HFF-Myc (cell line): ENCODE results near the gene IGSF5.
A peak's percentile ranks its signal among the peaks of the same experiment; 100 is the strongest.

Experiments used
- DNase-seq: peaks from one replicate; pipeline ENCODE4 v3.0.0-alpha.2; 2011; ENCODE audit warnings: low read depth; ENCODE audit errors: extremely low read depth
- H3K4me3 ChIP-seq: replicated peaks from 2 replicates; pipeline ENCODE4 v1.5.1; 2011; ENCODE audit warnings: low read depth, mild to moderate bottlenecking, control low read depth, low read length
- CTCF ChIP-seq: IDR thresholded peaks from 2 replicates; pipeline ENCODE4 v1.5.1; 2012; ENCODE audit warnings: mild to moderate bottlenecking, low read depth, low read length, control low read depth; ENCODE audit errors: missing control alignments

Gene IGSF5

DNA sequence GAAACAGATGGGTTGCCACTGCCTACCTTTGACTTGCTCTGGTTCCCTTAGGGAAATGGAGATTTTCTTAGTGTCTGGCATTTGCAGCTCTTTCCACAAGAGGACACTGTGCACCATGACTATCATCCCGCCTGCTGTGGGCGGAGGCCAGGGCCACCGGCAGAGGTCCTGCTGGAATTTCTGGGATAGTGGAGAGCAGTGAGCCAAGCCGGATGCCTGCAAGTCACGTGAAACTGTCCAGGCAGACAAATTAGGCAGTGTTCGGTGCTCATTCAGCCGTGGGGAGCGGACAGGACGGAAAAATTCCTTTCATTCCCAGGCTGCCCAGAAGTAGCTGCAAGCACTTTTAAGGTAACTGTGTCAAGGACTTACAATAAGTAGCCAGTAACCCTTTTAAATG is 43.4 kb downstream of the IGSF5 start:
- no peak overlapping the region for H3K4me3 ChIP-seq
- peak; percentile 54 for TF ChIP-seq CTCF
- peak; percentile 24 for DNase-seq

GRCh38 chr21:39796466-39796865 is 51.5 kb downstream of the IGSF5 start:
- no peak for TF ChIP-seq CTCF
- no peak for DNase-seq
- H3K4me3 ChIP-seq: no peak overlapping the region

DNA sequence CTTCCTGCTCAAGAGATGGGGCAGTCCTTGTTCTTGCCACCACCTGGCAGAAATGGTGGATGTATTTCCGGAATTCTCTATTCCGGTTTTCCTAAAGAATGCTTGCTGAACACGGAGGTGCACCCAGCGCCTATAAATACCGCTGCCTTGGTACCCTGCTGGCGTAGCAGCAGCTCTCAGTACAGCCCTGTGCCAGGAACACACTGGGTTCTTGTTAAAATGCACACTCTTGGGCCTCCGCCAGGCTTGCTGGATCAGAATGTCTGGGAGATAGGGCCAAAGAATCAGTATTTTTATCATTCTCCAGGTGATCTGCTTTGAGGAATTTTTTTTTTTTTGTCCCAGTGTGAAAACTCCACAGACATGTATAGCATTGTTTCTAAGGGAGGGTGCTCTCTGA is 54.2 kb downstream of the IGSF5 start:
- no peak overlapping the region for H3K4me3 ChIP-seq
- no peak for DNase-seq
- TF ChIP-seq CTCF: no peak

GRCh38 chr21:39800311-39800710 is 55.3 kb downstream of the IGSF5 start:
- TF ChIP-seq CTCF: no peak
- H3K4me3 ChIP-seq: no peak overlapping the region
- no peak for DNase-seq

GRCh38 chr21:39802217-39802616 is 57.2 kb downstream of the IGSF5 start:
- DNase-seq: no peak
- H3K4me3 ChIP-seq: no peak overlapping the region
- no peak for TF ChIP-seq CTCF

- H3K4me3 ChIP-seq: no peak overlapping the region
- DNase-seq: no peak
- no peak for TF ChIP-seq CTCF
Observed at GRCh38 chr21:39803393-39803792, 58.4 kb downstream of the IGSF5 start.

- H3K4me3 ChIP-seq: no peak overlapping the region
- DNase-seq: no peak
- no peak for TF ChIP-seq CTCF
Observed at GRCh38 chr21:39804240-39804639, 59.3 kb downstream of the IGSF5 start.
